SK-N-SH (cell line): Measurements from ENCODE around the gene SBF2. TPM values are rescaled to one million over a fixed set of nuclear protein-coding genes. Genes with fewer than 3 reads are reported as not detected.

Source experiments
- CTCF ChIA-PET: fragments of 300-600, 350-600 bp; formaldehyde crosslinking; extraction: SDS; loops from one replicate; lab custom pipeline; 2021; lab: Yijun Ruan, JAX
- POLR2A ChIA-PET: fragments of 350-600 bp; sonication (Branson Sonifier 250); formaldehyde crosslinking; extraction: SDS; loops from one replicate; lab custom pipeline; 2020; ENCODE audit warnings: antibody characterized with exemption, inconsistent platforms; lab: Yijun Ruan, JAX
- DNase-seq: peaks from one replicate; pipeline ENCODE4 v3.0.0; 2012
- H2AFZ ChIP-seq: fragments of 200-600 bp; sonication (generic); 2 replicates; pipeline ENCODE4 v1.8.1; 2016; ENCODE audit warnings: antibody characterized with exemption, mild to moderate bottlenecking, low read depth
- H3F3A ChIP-seq: fragments of 200-600 bp; sonication (generic); replicated peaks from 2 replicates; pipeline ENCODE3; 2016; ENCODE audit warnings: antibody characterized with exemption, mild to moderate bottlenecking; ENCODE audit not compliant: insufficient read depth
- H3K27ac ChIP-seq, 2 experiments: fragments of 200-500 bp in 1 of 2; fragments of 200-600 bp in 1 of 2; sonication (Bioruptor generic) in 1 of 2; sonication (generic), shearing (Covaris generic) in 1 of 2; 2 replicates each; pipeline versions ENCODE4 v1.5.1 to v1.6.1; 2014 to 2016; ENCODE audit warnings: low read depth in 2 of 2, inconsistent platforms in 1 of 2, low read length in 1 of 2, mild to moderate bottlenecking in 1 of 2, mixed read lengths in 1 of 2
- H3K27me3 ChIP-seq: fragments of 200-600 bp; sonication (generic), shearing (Covaris generic); 2 replicates; pipeline ENCODE4 v1.6.1; 2016; ENCODE audit warnings: mixed run types; ENCODE audit not compliant: insufficient read depth
- H3K36me3 ChIP-seq, 2 experiments: fragments of 200-500 bp in 1 of 2; fragments of 200-600 bp in 1 of 2; sonication (Bioruptor generic) in 1 of 2; sonication (generic) in 1 of 2; replicated peaks in 1 of 2; 2 replicates each; pipeline versions ENCODE3 to v1.5.1; 2014 to 2016; ENCODE audit warnings: low read length in 1 of 2, mild to moderate bottlenecking in 1 of 2; ENCODE audit not compliant: insufficient read depth in 2 of 2, control insufficient read depth in 1 of 2
- H3K4me1 ChIP-seq, 2 experiments: fragments of 200-500 bp in 1 of 2; fragments of 200-600 bp in 1 of 2; sonication (Bioruptor generic) in 1 of 2; sonication (generic), shearing (Covaris generic) in 1 of 2; 2 replicates each; pipeline versions ENCODE4 v1.5.1 to v1.6.1; 2014 to 2016; ENCODE audit warnings: low read depth in 1 of 2, low read length in 1 of 2, mixed run types in 1 of 2; ENCODE audit not compliant: insufficient read depth in 2 of 2, control insufficient read depth in 1 of 2
- H3K4me2 ChIP-seq: fragments of 200-600 bp; sonication (generic), shearing (Covaris generic); 2 replicates; pipeline ENCODE4 v1.6.1; 2017; ENCODE audit warnings: mixed run types
- H3K4me3 ChIP-seq, 2 experiments: fragments of 200-500 bp in 1 of 2; fragments of 200-600 bp in 1 of 2; sonication (Bioruptor generic) in 1 of 2; sonication (generic), shearing (Covaris generic) in 1 of 2; 2 replicates each; pipeline versions ENCODE4 v1.5.1 to v1.8.1; 2014 to 2016; ENCODE audit warnings: low read depth in 2 of 2, inconsistent platforms in 1 of 2, low read length in 1 of 2, mild to moderate bottlenecking in 1 of 2, mixed read lengths in 1 of 2, moderate library complexity in 1 of 2
- H3K79me2 ChIP-seq: fragments of 200-600 bp; sonication (generic); 2 replicates; pipeline ENCODE4 v1.8.1; 2017; ENCODE audit warnings: mild to moderate bottlenecking; ENCODE audit not compliant: insufficient read depth
- H3K9ac ChIP-seq: fragments of 200-600 bp; sonication (generic); 2 replicates; pipeline ENCODE4 v1.6.1; 2017; ENCODE audit warnings: mixed run types
- H3K9me2 ChIP-seq: fragments of 200-600 bp; sonication (generic); 2 replicates; pipeline ENCODE4 v1.6.1; 2017; ENCODE audit warnings: mixed run types
- H3K9me3 ChIP-seq: fragments of 200-600 bp; sonication (generic); 2 replicates; pipeline ENCODE4 v1.6.1; 2017; ENCODE audit warnings: mixed run types, mild to moderate bottlenecking, moderate library complexity
- H4K20me1 ChIP-seq: fragments of 200-600 bp; sonication (generic); 2 replicates; pipeline ENCODE4 v1.6.1; 2017; ENCODE audit warnings: mild to moderate bottlenecking, mixed run types; ENCODE audit not compliant: insufficient read depth
- CTCF ChIP-seq: fragments of 200-600 bp; sonication (generic); IDR thresholded peaks from 2 replicates; pipeline ENCODE4 v1.6.1; 2017; ENCODE audit warnings: antibody characterized with exemption, mild to moderate bottlenecking, moderate library complexity
- ELF1 ChIP-seq: IDR thresholded peaks from 2 replicates; pipeline ENCODE4 v1.4.0; 2012
- EP300 ChIP-seq, 2 experiments: IDR thresholded peaks; 2 replicates each; pipeline versions ENCODE4 v1.4.0 to v1.6.1; 2012; ENCODE audit warnings: borderline replicate concordance in 1 of 2, low read depth in 1 of 2, low read length in 1 of 2
- FOXM1 ChIP-seq: IDR thresholded peaks from 2 replicates; pipeline ENCODE4 v1.4.0; 2012; ENCODE audit warnings: low read depth, mild to moderate bottlenecking
- JUND ChIP-seq: IDR thresholded peaks from 2 replicates; pipeline ENCODE4 v1.4.0; 2012
- MEF2A ChIP-seq: IDR thresholded peaks from 2 replicates; pipeline ENCODE4 v1.4.0; 2012; ENCODE audit warnings: low read depth, borderline replicate concordance
- NFIC ChIP-seq: IDR thresholded peaks from 2 replicates; pipeline ENCODE4 v1.4.0; 2012; ENCODE audit warnings: borderline replicate concordance
- NRF1 ChIP-seq: IDR thresholded peaks from 2 replicates; pipeline ENCODE4 v1.6.1; 2012; ENCODE audit warnings: low read depth, mild to moderate bottlenecking, low read length
- RAD21 ChIP-seq: IDR thresholded peaks from 2 replicates; pipeline ENCODE4 v1.6.1; 2012; ENCODE audit warnings: mild to moderate bottlenecking, low read length
- RCOR1 ChIP-seq: fragments of 150-350 bp; IDR thresholded peaks from 2 replicates; pipeline ENCODE4 v1.6.1; 2017; ENCODE audit warnings: antibody characterized with exemption, low read length
- TAF1 ChIP-seq: IDR thresholded peaks from 2 replicates; pipeline ENCODE4 v1.6.1; 2012; ENCODE audit warnings: low read depth, mild to moderate bottlenecking, low read length, moderate library complexity, borderline replicate concordance
- USF1 ChIP-seq: IDR thresholded peaks from 2 replicates; pipeline ENCODE4 v1.4.0; 2012; ENCODE audit warnings: low read depth, borderline replicate concordance
- WGBS: methylation state at CpG from one replicate; pipeline ENCODE4 v1.1.6; 2017; ENCODE audit warnings: low lambda C conversion rate; 5-methylcytosine and 5-hydroxymethylcytosine counted together
- polyA plus RNA-seq, 3 experiments: library from polyadenylated mRNA; depleted of rRNA; stranded (reverse); fragments of >200 nt; gene quantifications; 2 replicates each; pipeline ENCODE4 v1.2.3, GENCODE V29; 2012
- TF ChIP-seq, protein P1 (sequence below): IDR thresholded peaks from 2 replicates; pipeline ENCODE4 v1.6.1; 2012; ENCODE audit warnings: mild to moderate bottlenecking, low read depth, low read length, moderate library complexity

The SBF2 gene
- polyA plus RNA-seq, 1 of the 3 experiments (the other 2 are of a cell fraction), result 23.0 TPM

DNA sequence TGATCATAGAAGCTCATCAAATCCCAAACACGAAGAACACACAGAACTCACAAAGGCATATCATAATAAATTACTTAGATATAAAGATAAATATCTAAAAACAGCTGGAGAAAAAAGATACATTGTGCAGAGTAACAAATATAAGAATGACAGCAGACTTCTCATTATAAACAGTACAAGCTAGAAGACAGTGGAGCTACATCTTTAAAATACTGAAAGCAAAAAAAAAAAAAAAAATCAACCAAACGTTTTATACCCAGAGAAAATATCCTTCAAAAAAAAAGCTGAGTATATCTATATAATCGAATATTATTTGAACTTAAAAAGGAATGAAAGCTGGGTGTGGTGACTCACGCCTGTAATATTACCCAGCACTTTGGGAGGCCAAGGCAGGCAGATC, 90.0 kb downstream of the SBF2 start:
- Histone ChIP-seq H3K79me2 (peaks cover 85% of the 10 kb centered on the region), H3K9me3 (0 out of 2 replicates have a peak, but pooled peaks cover 5% of the 10 kb centered on the region), H3K27me3 (no peaks in the 10 kb centered on the region), H3F3A (peaks cover 6% of the 10 kb centered on the region), H3K27ac (no peak overlapping the region), H4K20me1 (no peaks in the 10 kb centered on the region; the same call in 1 of the 2 replicates), H2AFZ (no peak overlapping the region), H3K9me2 (no peaks in the 10 kb centered on the region)
- 89% methylated on average over 4 of the region's 4 CpGs for WGBS
- CTCF ChIA-PET, result interaction anchor here (0.7 to 1.4 kb wide), 4 partner anchors 23 to 446 kb away, joined by 3 to 5 read pairs (median 4); no protein-coding TSS in a partner anchor
- DNase-seq, result no peak
- POLR2A ChIA-PET, result no interaction called here
- TF ChIP-seq, protein P1, sequence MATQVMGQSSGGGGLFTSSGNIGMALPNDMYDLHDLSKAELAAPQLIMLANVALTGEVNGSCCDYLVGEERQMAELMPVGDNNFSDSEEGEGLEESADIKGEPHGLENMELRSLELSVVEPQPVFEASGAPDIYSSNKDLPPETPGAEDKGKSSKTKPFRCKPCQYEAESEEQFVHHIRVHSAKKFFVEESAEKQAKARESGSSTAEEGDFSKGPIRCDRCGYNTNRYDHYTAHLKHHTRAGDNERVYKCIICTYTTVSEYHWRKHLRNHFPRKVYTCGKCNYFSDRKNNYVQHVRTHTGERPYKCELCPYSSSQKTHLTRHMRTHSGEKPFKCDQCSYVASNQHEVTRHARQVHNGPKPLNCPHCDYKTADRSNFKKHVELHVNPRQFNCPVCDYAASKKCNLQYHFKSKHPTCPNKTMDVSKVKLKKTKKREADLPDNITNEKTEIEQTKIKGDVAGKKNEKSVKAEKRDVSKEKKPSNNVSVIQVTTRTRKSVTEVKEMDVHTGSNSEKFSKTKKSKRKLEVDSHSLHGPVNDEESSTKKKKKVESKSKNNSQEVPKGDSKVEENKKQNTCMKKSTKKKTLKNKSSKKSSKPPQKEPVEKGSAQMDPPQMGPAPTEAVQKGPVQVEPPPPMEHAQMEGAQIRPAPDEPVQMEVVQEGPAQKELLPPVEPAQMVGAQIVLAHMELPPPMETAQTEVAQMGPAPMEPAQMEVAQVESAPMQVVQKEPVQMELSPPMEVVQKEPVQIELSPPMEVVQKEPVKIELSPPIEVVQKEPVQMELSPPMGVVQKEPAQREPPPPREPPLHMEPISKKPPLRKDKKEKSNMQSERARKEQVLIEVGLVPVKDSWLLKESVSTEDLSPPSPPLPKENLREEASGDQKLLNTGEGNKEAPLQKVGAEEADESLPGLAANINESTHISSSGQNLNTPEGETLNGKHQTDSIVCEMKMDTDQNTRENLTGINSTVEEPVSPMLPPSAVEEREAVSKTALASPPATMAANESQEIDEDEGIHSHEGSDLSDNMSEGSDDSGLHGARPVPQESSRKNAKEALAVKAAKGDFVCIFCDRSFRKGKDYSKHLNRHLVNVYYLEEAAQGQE, result no peak
- TF ChIP-seq NRF1 (no peak), ELF1 (no peak), MEF2A (no peak), RCOR1 (no peak), JUND (no peak), CTCF (no peak), NFIC (no peak)
- TF ChIP-seq, all 33 proteins: peak for 0
- H3K4me2 ChIP-seq, result no peak overlapping the region
- H3K36me3 ChIP-seq, result peaks cover 0 to 3% of the 10 kb centered on the region in 2 experiments
- no peak overlapping the region for H3K9ac ChIP-seq
- H3K4me1 ChIP-seq, result peaks cover 0 to 2% of the 10 kb centered on the region in 2 experiments; a peak in 2 of 4 replicates
- H3K4me3 ChIP-seq, result no peak overlapping the region

- Histone ChIP-seq H3K4me1 (no peaks in the 10 kb centered on the region), H3K79me2 (peaks cover 96% of the 10 kb centered on the region), H4K20me1 (no peaks in the 10 kb centered on the region), H3K36me3 (peaks cover 0 to 8% of the 10 kb centered on the region in 2 experiments), H3K4me3 (no peak overlapping the region), H3K27ac (no peak overlapping the region), H3F3A (peaks cover 6% of the 10 kb centered on the region), H2AFZ (no peak overlapping the region), H3K9me2 (no peaks in the 10 kb centered on the region), H3K27me3 (no peaks in the 10 kb centered on the region), H3K9ac (no peak overlapping the region), H3K4me2 (no peak overlapping the region), H3K9me3 (0 out of 2 replicates have a peak, but pooled peaks cover 5% of the 10 kb centered on the region)
- CTCF ChIA-PET, result interaction anchor here (0.6 to 1.3 kb wide), 2 partner anchors 106 to 588 kb away, joined by 3 to 4 read pairs; no protein-coding TSS in a partner anchor
- no peak for DNase-seq
- TF ChIP-seq NFIC, result no peak
- TF ChIP-seq USF1, result no peak
- TF ChIP-seq MEF2A, result no peak
- no peak for TF ChIP-seq FOXM1
- TF ChIP-seq TAF1, result no peak
- no peak for TF ChIP-seq NRF1
- TF ChIP-seq RAD21, result no peak
- no peak for TF ChIP-seq EP300 (IDR thresholded peaks at IDR 0.05; ENCODE audit: borderline replicate concordance in 1 of 2, low read depth in 1 of 2, low read length in 1 of 2)
- POLR2A ChIA-PET, result no interaction called here
- 90% methylated on average over 1 of the region's 1 CpG for WGBS
Measured at GRCh38 chr11:10201343-10201742, 92.7 kb downstream of the SBF2 start.
